ENCODE measurements around the gene EEF2K.
"Not testable (repeated sequence)": the region's sequence is repeated elsewhere in the genome, so short reads cannot be mapped to it uniquely, and the experiment has no call there.

The EEF2K gene

DNA sequence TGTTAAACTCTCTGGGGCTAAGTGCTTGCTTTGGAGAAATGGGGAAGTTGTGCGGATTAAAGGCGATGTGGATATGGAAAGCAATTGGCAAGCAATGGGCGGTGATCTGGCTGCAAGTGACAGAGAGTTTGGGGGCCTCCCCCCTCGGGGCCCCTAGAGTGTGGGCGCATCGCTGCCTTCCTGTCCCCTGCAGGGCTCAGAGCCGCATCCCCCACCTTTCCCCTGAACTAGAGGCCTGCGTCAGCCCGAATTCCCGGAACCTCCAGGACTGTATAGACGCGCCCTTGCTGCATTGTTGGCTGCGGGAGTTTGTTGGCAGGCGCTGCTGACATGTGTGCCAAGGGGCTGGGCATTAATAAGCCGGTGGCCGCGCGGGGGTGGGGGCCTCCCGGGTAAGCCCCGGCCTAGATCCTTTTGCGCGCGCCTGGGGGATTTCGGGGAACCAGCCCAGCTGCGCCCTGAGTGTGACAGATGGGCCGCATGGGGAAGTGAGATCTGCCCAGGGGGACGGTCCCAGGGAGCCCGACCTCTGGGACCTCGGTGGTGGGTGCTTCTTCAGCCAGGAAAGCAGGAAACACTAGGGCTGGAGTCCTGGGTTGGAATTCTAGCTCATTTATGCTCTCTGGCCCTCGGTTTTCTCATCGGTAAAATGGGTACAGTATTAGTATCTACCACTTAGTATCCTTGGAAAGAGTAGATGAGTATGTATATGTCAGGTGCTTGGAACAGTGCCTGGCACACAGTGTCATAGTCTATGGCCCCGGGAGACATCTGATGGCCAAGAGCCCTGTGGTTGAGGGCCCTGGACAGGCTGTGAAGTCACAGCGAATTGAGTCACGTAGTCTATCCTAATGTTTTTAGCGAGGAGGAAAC, 1.0 kb downstream of the EEF2K start:
- in situ Hi-C loops (cut with MboI; ENCODE audit: low sequenced_read_pairs) = no loop called here

GRCh38 chr16:22207715-22208360, 1.8 kb downstream of the EEF2K start:
- in situ Hi-C loops (cut with MboI; ENCODE audit: low sequenced_read_pairs) = no loop called here

GRCh38 chr16:22210285-22210684, 4.2 kb downstream of the EEF2K start:
- in situ Hi-C loops (cut with MboI; ENCODE audit: low sequenced_read_pairs) = no loop called here

- in situ Hi-C loops (cut with MboI; ENCODE audit: low sequenced_read_pairs) = no loop called here
Observed at GRCh38 chr16:22210854-22211253, 4.8 kb downstream of the EEF2K start.

DNA sequence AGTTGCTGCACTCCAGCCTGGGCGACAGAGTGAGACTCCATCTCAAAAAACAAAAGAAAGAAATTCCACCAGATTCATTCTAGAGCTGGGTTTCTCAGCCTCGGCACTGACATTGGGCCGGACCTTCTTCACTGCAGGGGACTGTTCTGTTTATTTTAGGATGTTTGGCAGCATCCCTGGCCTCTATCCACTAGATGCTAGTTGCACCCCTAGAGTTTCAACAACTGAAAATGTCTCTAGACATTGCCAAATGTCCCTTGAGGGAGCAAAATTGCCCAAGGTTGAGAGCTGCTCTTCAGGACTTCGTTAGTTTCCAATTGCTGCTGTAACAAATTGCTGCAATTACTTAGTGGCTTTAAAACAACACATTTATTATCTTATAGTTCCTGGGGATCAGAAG, 7.2 kb downstream of the EEF2K start:
- in situ Hi-C loops (cut with MboI; ENCODE audit: low sequenced_read_pairs) = no loop called here

- in situ Hi-C loops (cut with MboI; ENCODE audit: low sequenced_read_pairs) = no loop called here
Observed at GRCh38 chr16:22213801-22214200, 7.7 kb downstream of the EEF2K start.

- in situ Hi-C loops (cut with MboI; ENCODE audit: low sequenced_read_pairs) = no loop called here
Observed at GRCh38 chr16:22214402-22214801, 8.3 kb downstream of the EEF2K start.

DNA sequence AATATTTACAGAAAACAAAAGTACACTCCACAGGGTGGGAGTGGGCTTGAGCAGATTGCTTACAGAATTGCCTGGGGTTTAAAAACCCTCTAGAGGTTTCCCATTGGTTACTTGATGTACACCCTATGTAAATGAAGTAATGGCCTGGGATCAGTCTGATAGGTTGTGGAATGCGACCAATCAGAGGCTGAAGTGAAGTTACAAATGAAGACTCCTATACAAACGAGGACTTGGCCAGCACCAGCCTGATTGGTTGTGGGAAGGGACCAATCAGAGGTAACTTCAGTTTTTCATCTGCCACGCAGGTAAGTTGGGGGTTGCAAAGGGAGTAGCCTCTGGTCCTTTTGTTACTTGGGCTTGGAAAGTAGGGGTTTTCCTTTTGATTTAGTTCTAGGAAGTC, 8.8 kb downstream of the EEF2K start:
- in situ Hi-C loops (cut with MboI; ENCODE audit: low sequenced_read_pairs) = no loop called here

DNA sequence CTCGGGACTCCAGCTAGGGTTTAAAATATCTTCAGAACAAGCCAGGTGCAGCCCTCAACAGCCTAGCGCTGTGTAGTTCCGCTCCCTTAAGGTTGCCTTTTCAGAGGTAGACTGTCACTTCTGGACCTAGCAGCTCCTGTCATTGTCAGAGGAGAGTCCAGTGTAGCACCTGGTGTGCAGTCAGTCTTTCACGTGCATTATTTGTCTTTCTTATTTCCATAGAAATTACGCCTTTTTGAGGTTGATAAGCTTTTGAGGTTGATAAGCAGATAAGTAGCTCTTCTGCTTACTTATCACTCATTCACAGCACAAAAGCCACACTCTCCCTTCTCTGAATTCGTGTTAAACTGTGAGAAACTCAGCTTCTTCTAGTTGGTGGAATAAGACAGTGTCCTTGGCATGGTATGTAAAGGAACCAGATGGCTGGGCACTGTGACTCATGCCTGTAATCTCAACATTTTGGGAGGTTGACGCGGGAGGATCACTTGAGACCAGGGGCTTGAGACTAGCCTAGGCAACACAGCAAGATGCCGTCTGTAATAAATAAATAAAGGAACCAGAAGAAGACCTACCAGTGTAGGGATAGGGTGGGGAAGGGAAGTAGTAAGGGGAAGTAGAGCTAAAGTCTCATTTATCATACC, 10.2 kb downstream of the EEF2K start:
- in situ Hi-C loops (cut with MboI; ENCODE audit: low sequenced_read_pairs) = no loop called here

- in situ Hi-C loops (cut with MboI; ENCODE audit: low sequenced_read_pairs) = not testable (repeated sequence)
Observed at GRCh38 chr16:22216832-22217225, 10.8 kb downstream of the EEF2K start.

- in situ Hi-C loops (cut with MboI; ENCODE audit: low sequenced_read_pairs) = no loop called here
Observed at GRCh38 chr16:22217890-22218730, 12.0 kb downstream of the EEF2K start.

- in situ Hi-C loops (cut with MboI; ENCODE audit: low sequenced_read_pairs) = no loop called here
Observed at GRCh38 chr16:22219389-22220068, 13.5 kb downstream of the EEF2K start.

- in situ Hi-C loops (cut with MboI; ENCODE audit: low sequenced_read_pairs) = no loop called here
Observed at GRCh38 chr16:22220069-22220440, 14.0 kb downstream of the EEF2K start.

DNA sequence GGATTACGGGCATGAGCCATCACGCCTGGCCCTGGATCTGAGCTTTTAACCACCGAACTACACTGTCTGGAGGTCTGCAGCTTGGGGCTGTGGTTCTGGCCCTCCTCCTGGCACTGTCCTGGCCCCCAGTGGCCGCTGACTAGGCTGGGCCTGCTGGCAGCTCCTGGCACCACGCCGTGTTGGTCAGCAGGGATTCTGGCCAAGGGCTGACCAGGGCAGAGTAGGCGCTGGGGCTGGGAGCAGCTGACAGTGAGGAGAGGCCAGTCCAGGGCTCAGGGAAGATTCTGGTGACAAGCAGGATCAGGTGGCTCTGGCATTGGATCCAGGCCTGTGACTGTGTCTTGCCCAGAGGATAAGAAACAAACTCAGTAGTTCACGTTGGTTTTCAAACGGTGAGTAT, 14.6 kb downstream of the EEF2K start:
- in situ Hi-C loops (cut with MboI; ENCODE audit: low sequenced_read_pairs) = no loop called here

DNA sequence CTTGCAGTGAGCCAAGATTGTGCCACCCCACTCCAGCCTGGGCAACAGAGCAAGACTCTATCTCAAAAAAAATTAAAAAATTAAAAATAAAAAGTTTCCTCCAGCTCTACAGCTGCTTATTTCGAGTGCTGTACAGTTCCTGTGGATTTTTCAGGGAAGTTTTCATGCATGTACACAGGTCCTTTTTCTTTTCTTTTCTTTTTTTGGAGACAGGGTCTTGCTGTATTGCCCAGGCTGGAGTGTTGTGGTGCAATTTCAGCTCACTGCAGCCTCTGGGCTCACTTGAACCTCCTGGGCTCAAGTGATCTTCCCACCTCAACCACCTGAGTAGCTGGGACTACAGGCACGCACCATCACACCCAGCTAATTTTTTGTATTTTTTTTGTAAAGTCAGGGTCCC, 15.9 kb downstream of the EEF2K start:
- in situ Hi-C loops (cut with MboI; ENCODE audit: low sequenced_read_pairs) = no loop called here

DNA sequence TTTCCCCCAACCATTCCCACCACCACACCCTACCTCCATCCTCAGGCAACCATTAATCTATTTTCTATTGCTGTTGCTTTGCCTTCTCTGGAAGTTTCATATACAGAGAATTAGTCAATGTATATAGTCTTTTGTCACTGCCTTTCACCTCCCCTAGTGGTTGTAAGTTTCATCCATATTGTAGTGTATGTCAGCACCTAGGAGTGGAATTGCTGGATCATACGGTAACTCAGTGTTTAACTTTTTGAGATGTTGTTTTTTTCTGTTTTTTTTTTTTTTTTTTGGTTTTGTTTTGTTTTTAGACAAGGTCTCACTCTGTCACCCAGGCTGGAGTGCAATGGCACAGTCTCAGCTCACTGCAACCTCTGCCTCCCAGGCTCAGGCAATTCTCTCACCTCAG, 16.9 kb downstream of the EEF2K start:
- in situ Hi-C loops (cut with MboI; ENCODE audit: low sequenced_read_pairs) = no loop called here

- in situ Hi-C loops (cut with MboI; ENCODE audit: low sequenced_read_pairs) = no loop called here
Observed at GRCh38 chr16:22225060-22225459, 19.0 kb downstream of the EEF2K start.

GRCh38 chr16:22229889-22230288, 23.8 kb downstream of the EEF2K start:
- in situ Hi-C loops (cut with MboI; ENCODE audit: low sequenced_read_pairs) = no loop called here

- in situ Hi-C loops (cut with MboI; ENCODE audit: low sequenced_read_pairs) = no loop called here
Observed at GRCh38 chr16:22232277-22233036, 26.4 kb downstream of the EEF2K start.

GRCh38 chr16:22233037-22233372, 26.9 kb downstream of the EEF2K start:
- in situ Hi-C loops (cut with MboI; ENCODE audit: low sequenced_read_pairs) = no loop called here
